Lower lobe of right lung (tissue), 2 donors: Measurements from ENCODE around the gene LRFN4. TPM values are rescaled to one million over a fixed set of nuclear protein-coding genes. Genes with fewer than 3 reads are reported as not detected.

Experiments used
- ATAC-seq, 2 donors: fragments of 200-7000 bp; cut with Tn5 transposase; one replicate each; pipeline ENCODE4 v1.9.1; 2020 to 2022; ENCODE audit warnings: mild to moderate bottlenecking in 2 of 2, moderate library complexity in 2 of 2
- DNase-seq: peaks from one replicate; pipeline ENCODE4 v3.0.0-alpha.2; 2020
- H3K27ac ChIP-seq: fragments of 200-600 bp; one replicate; pipeline ENCODE4 v1.8.0; 2022
- H3K27me3 ChIP-seq: fragments of 200-600 bp; one replicate; pipeline ENCODE4 v1.8.0; 2022; ENCODE audit warnings: low read depth
- H3K36me3 ChIP-seq: fragments of 200-600 bp; one replicate; pipeline ENCODE4 v1.8.0; 2022; ENCODE audit warnings: mild to moderate bottlenecking
- H3K4me1 ChIP-seq: fragments of 200-600 bp; one replicate; pipeline ENCODE4 v1.8.0; 2022
- H3K4me3 ChIP-seq: fragments of 200-600 bp; one replicate; pipeline ENCODE4 v1.8.0; 2022; ENCODE audit warnings: mild to moderate bottlenecking
- H3K9me3 ChIP-seq: fragments of 200-600 bp; one replicate; pipeline ENCODE4 v1.8.0; 2022
- intact Hi-C: fragments of 100-400 bp; cut with DNase I; formaldehyde crosslinking; loops from one replicate; pipeline ENCODE4 v1.11.0; 2022
- total RNA-seq: library from RNA; stranded (reverse); fragmentation: NEBNext Ultra II Directional; extraction: Animal tissue kit (Norgen Biotek cat#: 25700); gene quantifications from one replicate; pipeline ENCODE4 v1.2.1, GENCODE V29; 2021
- TF ChIP-seq, protein P1 (sequence below): fragments of 200-600 bp; IDR thresholded peaks from one replicate; pipeline ENCODE4 v1.8.0; 2022; ENCODE audit warnings: antibody characterized with exemption, mild to moderate bottlenecking
- donor health status: DM: no; HTN: yes; CAD: no; lungs with severe emphysema.

LRFN4 gene
- total RNA-seq, 1 donor from 2014 or later, result 15.7 TPM

DNA sequence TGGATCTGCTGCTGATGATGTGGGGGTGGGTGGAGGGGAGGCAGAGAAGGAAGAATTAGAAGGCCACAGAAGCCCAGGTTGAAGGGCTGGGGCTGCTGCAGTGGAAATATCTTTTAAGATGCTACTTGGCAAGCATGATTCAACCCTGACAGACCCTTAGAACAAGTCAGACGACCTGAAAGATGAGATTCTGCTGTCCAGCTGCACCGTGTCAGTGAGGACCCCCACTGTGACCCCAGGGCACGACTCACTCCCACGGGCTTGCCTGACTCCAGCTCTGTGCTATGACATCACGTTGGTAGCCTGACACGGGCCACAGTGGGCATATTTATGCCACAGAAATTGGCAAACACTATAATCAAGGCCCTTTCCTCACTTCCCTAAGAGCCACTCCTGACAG, 36.0 kb downstream of the LRFN4 start:
- no peaks in the 10 kb centered on the region for H3K36me3 ChIP-seq
- no peaks in the 10 kb centered on the region for H3K9me3 ChIP-seq
- no peak overlapping the region for H3K27ac ChIP-seq
- TF ChIP-seq, protein P1, sequence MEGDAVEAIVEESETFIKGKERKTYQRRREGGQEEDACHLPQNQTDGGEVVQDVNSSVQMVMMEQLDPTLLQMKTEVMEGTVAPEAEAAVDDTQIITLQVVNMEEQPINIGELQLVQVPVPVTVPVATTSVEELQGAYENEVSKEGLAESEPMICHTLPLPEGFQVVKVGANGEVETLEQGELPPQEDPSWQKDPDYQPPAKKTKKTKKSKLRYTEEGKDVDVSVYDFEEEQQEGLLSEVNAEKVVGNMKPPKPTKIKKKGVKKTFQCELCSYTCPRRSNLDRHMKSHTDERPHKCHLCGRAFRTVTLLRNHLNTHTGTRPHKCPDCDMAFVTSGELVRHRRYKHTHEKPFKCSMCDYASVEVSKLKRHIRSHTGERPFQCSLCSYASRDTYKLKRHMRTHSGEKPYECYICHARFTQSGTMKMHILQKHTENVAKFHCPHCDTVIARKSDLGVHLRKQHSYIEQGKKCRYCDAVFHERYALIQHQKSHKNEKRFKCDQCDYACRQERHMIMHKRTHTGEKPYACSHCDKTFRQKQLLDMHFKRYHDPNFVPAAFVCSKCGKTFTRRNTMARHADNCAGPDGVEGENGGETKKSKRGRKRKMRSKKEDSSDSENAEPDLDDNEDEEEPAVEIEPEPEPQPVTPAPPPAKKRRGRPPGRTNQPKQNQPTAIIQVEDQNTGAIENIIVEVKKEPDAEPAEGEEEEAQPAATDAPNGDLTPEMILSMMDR, result no peak
- no peaks in the 10 kb centered on the region for H3K27me3 ChIP-seq
- ATAC-seq (no peak), DNase-seq (no peak)
- H3K4me3 ChIP-seq, result no peak overlapping the region
- intact Hi-C loops, result no loop called here
- H3K4me1 ChIP-seq, result no peaks in the 10 kb centered on the region

DNA sequence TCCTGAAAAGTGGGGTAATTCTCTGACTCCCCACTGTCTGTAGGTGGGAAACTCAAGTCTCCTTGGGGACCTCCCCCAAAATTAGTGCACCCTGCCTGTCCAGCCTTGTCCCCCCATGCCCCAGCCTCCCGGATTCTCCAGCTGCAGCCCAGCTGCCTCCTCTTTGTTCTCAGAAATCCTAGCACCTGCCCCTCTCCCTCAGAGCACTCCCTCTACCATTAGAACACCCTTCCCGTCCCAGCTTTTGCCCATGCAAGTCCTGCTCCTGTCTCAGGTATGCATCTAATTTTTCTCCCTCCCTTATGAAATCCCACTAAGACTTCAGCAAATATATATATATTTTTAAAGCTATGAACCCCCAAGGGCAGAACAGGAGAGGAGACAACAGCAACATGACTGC, 37.3 kb downstream of the LRFN4 start:
- no peak overlapping the region for H3K4me3 ChIP-seq
- H3K4me1 ChIP-seq, result no peaks in the 10 kb centered on the region
- H3K36me3 ChIP-seq, result no peaks in the 10 kb centered on the region
- no peaks in the 10 kb centered on the region for H3K27me3 ChIP-seq
- ATAC-seq (no peak), DNase-seq (no peak)
- TF ChIP-seq, protein P1, result no peak
- H3K27ac ChIP-seq, result no peak overlapping the region
- intact Hi-C loops, result no loop called here
- H3K9me3 ChIP-seq, result no peaks in the 10 kb centered on the region

DNA sequence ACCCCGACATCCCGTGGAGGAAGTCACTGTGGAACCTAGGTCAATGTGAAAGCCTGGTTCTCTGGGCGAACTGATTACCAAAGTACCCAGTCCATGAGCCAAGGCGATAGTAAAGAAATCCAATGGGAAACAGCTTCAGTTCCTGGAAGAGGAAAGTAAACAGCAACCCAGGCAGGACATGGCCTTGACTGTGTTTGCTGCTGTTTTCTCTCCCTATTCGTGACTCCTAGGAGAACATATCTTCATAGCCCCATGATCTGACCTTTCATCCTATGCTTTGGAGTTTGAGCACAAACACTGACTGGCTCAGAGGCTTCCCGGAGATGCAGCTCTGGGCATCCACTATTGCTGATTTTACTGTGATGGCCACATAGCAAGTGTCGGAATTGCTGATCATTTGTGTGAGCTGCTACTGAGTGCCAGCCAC, 45.1 kb downstream of the LRFN4 start:
- H3K9me3 ChIP-seq, result no peaks in the 10 kb centered on the region
- no peaks in the 10 kb centered on the region for H3K36me3 ChIP-seq
- ATAC-seq (no peak), DNase-seq (no peak)
- no peak overlapping the region for H3K27ac ChIP-seq
- TF ChIP-seq, protein P1, result no peak
- H3K4me3 ChIP-seq, result no peak overlapping the region
- no peaks in the 10 kb centered on the region for H3K27me3 ChIP-seq
- H3K4me1 ChIP-seq, result no peaks in the 10 kb centered on the region
- intact Hi-C loops, result no loop called here

DNA sequence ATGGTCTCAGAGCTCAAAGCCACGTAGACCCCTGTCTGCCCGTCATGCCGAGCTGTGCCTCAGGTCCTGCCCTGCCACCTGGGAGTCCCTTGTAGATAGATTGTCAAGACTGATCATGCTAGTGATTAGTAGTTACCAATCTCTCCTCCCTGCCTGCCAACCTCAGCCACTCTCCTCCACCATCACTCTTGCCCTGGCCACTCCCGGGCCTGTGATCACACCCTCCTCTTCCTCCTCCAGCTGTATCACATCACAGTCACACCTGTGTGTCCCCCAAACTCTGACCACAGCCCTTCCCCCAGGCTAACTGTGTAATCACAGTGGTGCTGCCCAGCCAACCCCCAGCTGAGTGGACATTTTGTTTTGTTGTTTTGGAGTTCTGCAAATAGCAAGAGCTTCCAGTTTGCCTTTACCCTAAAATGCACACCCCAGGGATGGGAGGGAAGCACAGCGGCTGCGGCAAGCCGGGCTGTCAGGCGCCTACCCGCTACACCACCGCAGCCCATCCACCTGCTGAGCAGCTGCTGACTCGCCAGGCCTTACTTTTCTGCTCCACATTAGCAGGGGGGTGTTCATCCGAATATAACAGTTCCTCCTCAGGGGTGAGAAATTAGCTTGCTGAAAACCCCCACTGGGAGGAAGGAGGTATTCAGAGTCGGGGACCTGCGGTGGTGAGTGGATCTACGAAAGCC, 45.8 kb downstream of the LRFN4 start:
- no peaks in the 10 kb centered on the region for H3K4me1 ChIP-seq
- no peak overlapping the region for H3K4me3 ChIP-seq
- no peaks in the 10 kb centered on the region for H3K36me3 ChIP-seq
- H3K27ac ChIP-seq, result no peak overlapping the region
- H3K27me3 ChIP-seq, result no peaks in the 10 kb centered on the region
- ATAC-seq (no peak), DNase-seq (no peak)
- TF ChIP-seq, protein P1, result no peak
- H3K9me3 ChIP-seq, result no peaks in the 10 kb centered on the region
- intact Hi-C loops, result no loop called here

DNA sequence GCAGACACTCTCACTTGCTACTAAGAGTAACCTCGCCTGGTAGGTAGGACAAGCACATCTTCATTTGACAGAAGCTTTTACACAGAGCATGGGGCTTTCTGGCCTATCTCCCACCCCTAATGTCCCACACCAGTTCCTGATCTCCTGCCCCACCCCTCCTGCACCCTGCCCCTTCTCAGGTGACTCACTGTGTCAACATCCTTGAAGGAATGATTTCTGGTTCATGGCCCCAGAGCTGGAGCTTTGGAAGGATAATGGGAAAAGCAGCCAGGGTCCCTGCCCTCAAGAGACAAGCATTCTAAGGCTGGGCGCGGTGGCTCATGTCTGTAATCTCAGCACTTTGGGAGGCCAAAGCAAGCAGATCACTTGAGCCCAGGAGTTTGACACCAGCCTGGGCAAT, 47.2 kb downstream of the LRFN4 start:
- H3K27me3 ChIP-seq, result no peaks in the 10 kb centered on the region
- TF ChIP-seq, protein P1, result no peak
- intact Hi-C loops, result no loop called here
- H3K4me1 ChIP-seq, result no peaks in the 10 kb centered on the region
- H3K4me3 ChIP-seq, result no peak overlapping the region
- no peak overlapping the region for H3K27ac ChIP-seq
- ATAC-seq (no peak), DNase-seq (no peak)
- H3K9me3 ChIP-seq, result no peaks in the 10 kb centered on the region
- no peaks in the 10 kb centered on the region for H3K36me3 ChIP-seq
